Measurements from ENCODE around the gene MAP4K1.

The MAP4K1 gene

DNA sequence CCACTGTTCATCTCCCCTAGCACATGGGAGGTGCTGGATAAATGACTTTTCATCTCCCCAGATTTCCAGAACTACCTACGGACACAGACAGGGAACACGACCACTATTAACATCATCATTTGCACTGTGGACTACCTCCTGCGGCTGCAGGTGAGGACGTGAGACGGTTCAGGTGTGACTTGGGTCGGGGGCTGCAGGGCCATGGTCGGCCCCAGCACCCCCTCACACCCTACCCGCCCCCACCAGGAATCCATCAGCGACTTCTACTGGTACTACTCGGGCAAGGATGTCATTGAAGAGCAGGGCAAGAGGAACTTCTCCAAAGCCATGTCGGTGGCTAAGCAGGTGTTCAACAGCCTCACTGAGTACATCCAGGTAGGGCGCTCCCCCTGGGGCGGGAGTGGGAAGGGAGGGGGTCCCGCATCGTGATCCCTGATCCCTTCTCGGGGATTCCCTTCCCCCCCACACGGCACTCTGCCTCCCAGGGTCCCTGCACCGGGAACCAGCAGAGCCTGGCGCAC lies 74.4 kb downstream of the MAP4K1 start:
- no peak for DNase-seq

DNA sequence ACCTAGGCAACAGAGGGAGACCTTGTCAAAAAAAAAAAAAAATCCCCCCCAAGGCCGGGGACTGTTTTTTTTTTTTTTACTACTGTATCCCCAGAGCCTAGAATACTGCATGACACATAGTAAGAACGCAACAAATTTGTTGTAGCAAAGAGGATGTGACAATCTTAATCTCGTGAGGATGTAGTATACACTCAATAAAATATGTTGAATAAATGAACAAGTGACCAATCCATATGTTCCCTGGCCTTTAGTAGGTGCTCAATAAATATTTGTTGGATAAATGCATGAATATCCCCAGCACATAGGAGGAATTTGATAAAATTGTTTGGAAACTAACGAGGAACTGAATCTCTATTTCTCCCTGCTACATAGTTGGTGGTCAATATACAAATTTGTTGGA lies 75.7 kb downstream of the MAP4K1 start:
- no peak for DNase-seq

DNA sequence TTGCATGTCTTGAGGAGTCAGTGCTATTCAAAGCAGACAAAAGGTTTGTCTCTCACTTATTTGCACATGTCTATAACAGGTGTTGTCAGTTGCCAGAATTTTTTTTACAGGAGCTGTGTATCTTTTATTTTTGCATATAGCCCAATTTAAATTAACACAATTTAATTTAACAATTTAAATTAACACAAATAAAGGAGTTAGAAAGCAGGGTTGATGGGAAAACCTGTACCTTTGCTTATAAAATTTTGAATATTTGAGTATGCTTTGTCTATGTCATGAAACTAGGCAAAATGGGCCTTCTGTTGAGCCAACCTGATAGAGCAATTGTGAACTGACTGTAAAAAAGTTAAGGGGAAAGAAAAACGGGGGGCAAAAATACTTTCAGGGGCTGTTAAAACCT lies 78.0 kb downstream of the MAP4K1 start:
- no peak for DNase-seq

DNA sequence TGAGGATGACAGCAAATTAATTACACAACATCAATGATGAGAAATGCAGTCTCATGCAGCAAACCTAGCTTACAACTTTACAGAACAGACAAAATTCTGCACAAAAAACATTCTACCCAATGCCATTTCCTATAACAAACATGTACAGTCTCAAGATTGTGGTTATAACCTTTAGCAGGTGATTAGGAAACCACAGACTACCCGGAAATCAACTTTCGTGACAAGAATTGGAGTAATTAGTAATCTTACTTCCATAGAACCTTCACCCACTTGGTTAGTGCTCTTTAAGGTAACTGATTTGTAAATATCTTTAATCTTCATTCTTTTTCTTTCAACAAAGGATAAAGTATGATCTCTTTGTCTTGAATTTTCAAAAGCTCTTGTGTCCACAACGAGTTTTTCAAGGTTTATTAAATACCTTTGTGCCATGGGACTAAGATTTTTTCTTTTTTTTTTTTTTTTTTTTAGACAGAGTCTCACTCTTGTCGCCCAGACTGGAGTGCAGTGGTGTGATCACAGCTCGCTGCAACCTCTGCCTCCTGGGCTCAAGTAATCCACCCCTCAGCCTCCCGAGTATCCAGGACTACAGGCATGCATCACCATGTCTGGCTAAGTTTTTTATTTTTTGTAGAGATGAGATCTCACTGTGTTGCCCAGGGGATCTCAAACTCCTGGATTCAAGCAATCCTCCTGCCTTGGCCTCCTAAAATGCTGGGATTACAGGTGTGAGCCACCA lies 78.8 kb downstream of the MAP4K1 start:
- DNase-seq, result no peak

DNA sequence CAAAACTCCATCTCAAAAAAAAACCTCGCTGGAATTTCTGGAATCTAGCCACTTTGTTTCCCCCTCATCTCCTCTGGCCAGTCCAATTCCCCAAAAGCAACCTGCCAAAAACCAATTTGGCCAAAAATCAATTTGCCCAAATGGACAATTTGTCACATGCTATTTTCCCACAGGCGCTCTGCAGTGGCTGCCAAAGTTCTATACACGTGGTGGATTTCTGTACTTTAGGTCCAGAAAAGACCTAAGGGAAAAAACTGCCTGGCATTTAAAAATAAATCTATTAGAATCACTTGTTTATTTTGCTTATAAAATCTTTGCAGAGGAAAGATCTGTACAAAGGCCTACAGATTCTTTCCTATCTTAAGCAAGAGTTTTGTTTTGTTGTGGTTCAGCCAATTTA lies 79.4 kb downstream of the MAP4K1 start:
- DNase-seq, result no peak

Measured in T1000 (cell line).